H9 (cell line): ENCODE data around the gene TRIM37. TPM values are rescaled to one million over a fixed set of nuclear protein-coding genes. Genes with fewer than 3 reads are reported as not detected.
"Not testable (repeated sequence)": the region's sequence is repeated elsewhere in the genome, so short reads cannot be mapped to it uniquely, and the experiment has no call there.

ENCODE experiments used
- DNase-seq: peaks from one replicate; pipeline ENCODE4 v3.0.0-alpha.2; 2017
- H2AFZ ChIP-seq: one replicate; pipeline ENCODE4 v1.6.1; 2013; ENCODE audit warnings: mild to moderate bottlenecking, low read length, control low read depth, moderate library complexity
- H2AK5ac ChIP-seq: 2 replicates; pipeline ENCODE4 v1.6.1; 2013; ENCODE audit warnings: low read length, control low read depth, mixed read lengths; ENCODE audit not compliant: insufficient read length
- H2BK120ac ChIP-seq: one replicate; pipeline ENCODE4 v1.6.1; 2013; ENCODE audit warnings: low read depth, mild to moderate bottlenecking, low read length, control low read depth, inconsistent platforms; ENCODE audit not compliant: poor library complexity, severe bottlenecking
- H2BK12ac ChIP-seq: 2 replicates; pipeline ENCODE4 v1.6.1; 2013; ENCODE audit warnings: low read length, control low read depth, mixed read lengths, low read depth; ENCODE audit not compliant: insufficient read length
- H2BK15ac ChIP-seq: 2 replicates; pipeline ENCODE4 v1.6.1; 2013; ENCODE audit warnings: low read depth, low read length, control low read depth
- H2BK20ac ChIP-seq: one replicate; pipeline ENCODE4 v1.6.1; 2013; ENCODE audit warnings: low read depth, mild to moderate bottlenecking, low read length, control low read depth, inconsistent platforms; ENCODE audit not compliant: poor library complexity, severe bottlenecking
- H2BK5ac ChIP-seq: 2 replicates; pipeline ENCODE4 v1.6.1; 2013; ENCODE audit warnings: low read length, control low read depth, mixed read lengths; ENCODE audit not compliant: insufficient read length
- H3K14ac ChIP-seq: 2 replicates; pipeline ENCODE4 v1.6.1; 2013; ENCODE audit warnings: low read length, control low read depth; ENCODE audit not compliant: insufficient read depth
- H3K18ac ChIP-seq: 2 replicates; pipeline ENCODE4 v1.6.1; 2013; ENCODE audit warnings: low read depth, mild to moderate bottlenecking, mixed read lengths, low read length, control low read depth; ENCODE audit not compliant: insufficient read length
- H3K23ac ChIP-seq: 2 replicates; pipeline ENCODE4 v1.6.1; 2013; ENCODE audit warnings: low read length, control low read depth, mixed read lengths, low read depth; ENCODE audit not compliant: insufficient read length
- H3K23me2 ChIP-seq: 2 replicates; pipeline ENCODE4 v1.6.1; 2013; ENCODE audit warnings: low read depth, mild to moderate bottlenecking, mixed read lengths, low read length, control low read depth; ENCODE audit not compliant: insufficient read length, poor library complexity, severe bottlenecking
- H3K27ac ChIP-seq: 2 replicates; pipeline ENCODE4 v1.5.1; 2013; ENCODE audit warnings: low read length, control low read depth, mixed read lengths, low read depth; ENCODE audit not compliant: insufficient read length
- H3K27me3 ChIP-seq: 2 replicates; pipeline ENCODE4 v1.6.1; 2013; ENCODE audit warnings: low read length, control low read depth, inconsistent platforms; ENCODE audit not compliant: insufficient read depth
- H3K4ac ChIP-seq: 2 replicates; pipeline ENCODE4 v1.6.1; 2013; ENCODE audit warnings: low read depth, mild to moderate bottlenecking, control low read depth, inconsistent platforms, low read length, moderate library complexity
- H3K4me1 ChIP-seq: 2 replicates; pipeline ENCODE4 v1.6.1; 2013; ENCODE audit warnings: low read length, control low read depth, inconsistent platforms; ENCODE audit not compliant: insufficient read depth
- H3K4me2 ChIP-seq: 2 replicates; pipeline ENCODE4 v1.6.1; 2013; ENCODE audit warnings: low read length, control low read depth, mixed read lengths; ENCODE audit not compliant: insufficient read length, insufficient read depth
- H3K56ac ChIP-seq: 2 replicates; pipeline ENCODE4 v1.6.1; 2013; ENCODE audit warnings: low read depth, mild to moderate bottlenecking, mixed read lengths, low read length, control low read depth; ENCODE audit not compliant: insufficient read length
- H3K79me1 ChIP-seq: 2 replicates; pipeline ENCODE4 v1.6.1; 2013; ENCODE audit warnings: low read depth, mild to moderate bottlenecking, moderate library complexity, low read length, control low read depth, inconsistent platforms; ENCODE audit not compliant: insufficient read depth, poor library complexity, severe bottlenecking
- H3K79me2 ChIP-seq: 2 replicates; pipeline ENCODE4 v1.6.1; 2013; ENCODE audit warnings: low read length, control low read depth, inconsistent platforms; ENCODE audit not compliant: insufficient read depth
- H3K9ac ChIP-seq: 2 replicates; pipeline ENCODE4 v1.6.1; 2013; ENCODE audit warnings: low read length, control low read depth, mixed read lengths; ENCODE audit not compliant: insufficient read length; ENCODE audit errors: extremely low read depth
- H3K9me3 ChIP-seq: one replicate; pipeline ENCODE4 v1.6.1; 2013; ENCODE audit warnings: low read depth, low read length, inconsistent platforms; ENCODE audit not compliant: control insufficient read depth
- H3T11ph ChIP-seq: one replicate; pipeline ENCODE4 v1.6.1; 2013; ENCODE audit warnings: mild to moderate bottlenecking, low read length, control low read depth, inconsistent platforms
- H4K20me1 ChIP-seq: one replicate; pipeline ENCODE4 v1.6.1; 2013; ENCODE audit not compliant: control insufficient read depth, insufficient read length, insufficient read depth
- H4K5ac ChIP-seq: 2 replicates; pipeline ENCODE4 v1.6.1; 2013; ENCODE audit warnings: low read depth, mild to moderate bottlenecking, mixed read lengths, low read length, control low read depth; ENCODE audit not compliant: insufficient read length
- H4K8ac ChIP-seq: replicated peaks from 2 replicates; pipeline ENCODE4 v1.6.1; 2013; ENCODE audit warnings: low read length, control low read depth, mixed read lengths, low read depth; ENCODE audit not compliant: insufficient read length
- H4K91ac ChIP-seq: 2 replicates; pipeline ENCODE4 v1.6.1; 2013; ENCODE audit warnings: low read depth, mild to moderate bottlenecking, moderate library complexity, mixed read lengths, low read length, control low read depth; ENCODE audit not compliant: insufficient read length
- H3K27ac Mint-ChIP-seq, 3 experiments: 2 replicates in 2 of 3; 3 replicates in 1 of 3; pipeline ENCODE4 v1.8.0; 2020 to 2021; ENCODE audit warnings: mixed read lengths in 3 of 3, mild to moderate bottlenecking in 1 of 3, moderate library complexity in 1 of 3
- H3K27me3 Mint-ChIP-seq: 2 replicates; pipeline ENCODE4 v1.8.0; 2021; ENCODE audit warnings: low read depth, mild to moderate bottlenecking, moderate library complexity, mixed read lengths
- H3K36me3 Mint-ChIP-seq, 3 experiments: 2 replicates in 2 of 3; 3 replicates in 1 of 3; pipeline ENCODE4 v1.8.0; 2020 to 2021; ENCODE audit warnings: low read depth in 3 of 3, mixed read lengths in 3 of 3; ENCODE audit not compliant: insufficient read depth in 1 of 3
- H3K4me1 Mint-ChIP-seq, 2 experiments: 2 replicates each; pipeline ENCODE4 v1.8.0; 2020; ENCODE audit warnings: mixed read lengths in 2 of 2
- H3K4me3 Mint-ChIP-seq, 2 experiments: 2 replicates in 1 of 2; 3 replicates in 1 of 2; pipeline ENCODE4 v1.8.0; 2020 to 2021; ENCODE audit warnings: mild to moderate bottlenecking in 2 of 2, mixed read lengths in 2 of 2, moderate library complexity in 1 of 2
- H3K9me3 Mint-ChIP-seq, 2 experiments: 2 replicates in 1 of 2; 3 replicates in 1 of 2; pipeline ENCODE4 v1.8.0; 2020; ENCODE audit warnings: mild to moderate bottlenecking in 2 of 2, mixed read lengths in 2 of 2, moderate library complexity in 1 of 2
- WGBS: extraction: QIAGEN DNeasy Blood & Tissue Kit; methylation state at CpG from one replicate; pipeline ENCODE4 v1.1.7; 2013; ENCODE audit warnings: missing lambda C conversion rate, low lambda C conversion rate, mixed read lengths; ENCODE audit not compliant: insufficient read length; ENCODE audit errors: extremely low coverage; 5-methylcytosine and 5-hydroxymethylcytosine counted together
- total RNA-seq: library from RNA; stranded (reverse); gene quantifications from 2 replicates; pipeline ENCODE4 v1.2.1, GENCODE V29; 2021
- TF ChIP-seq, protein P1 (sequence below): fragments of 200-600 bp; sonication (generic); conservative IDR thresholded peaks from 3 replicates; pipeline ENCODE4 v1.8.0; 2021; ENCODE audit warnings: antibody characterized with exemption, mild to moderate bottlenecking

Gene TRIM37
- total RNA-seq, 1 experiment from 2014 or later, result 52.1 TPM

DNA sequence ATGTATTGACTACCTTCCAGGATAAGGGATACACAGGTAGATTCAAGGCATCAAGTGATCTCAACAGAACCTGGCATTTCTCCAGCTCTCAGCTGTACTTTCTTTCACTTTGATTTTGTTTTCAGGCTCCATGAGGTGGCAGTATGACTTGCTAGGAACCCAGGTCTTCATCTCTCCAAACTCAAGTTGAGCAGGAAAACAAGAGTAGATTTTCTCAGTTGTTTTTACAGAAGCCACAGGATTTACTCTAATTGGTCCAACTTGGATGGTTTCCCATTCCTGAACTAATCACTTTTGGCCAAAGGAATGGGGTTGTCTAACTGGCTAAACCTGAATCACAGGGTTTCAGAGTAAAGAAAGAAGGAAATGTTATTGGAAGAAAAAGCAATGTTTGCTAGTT, 146.6 kb downstream of the TRIM37 start:
- Histone ChIP-seq H3T11ph (no peak overlapping the region), H4K20me1 (no peaks in the 10 kb centered on the region), H2AK5ac (no peak overlapping the region), H4K5ac (no peak overlapping the region), H3K4me2 (no peak overlapping the region), H2BK120ac (no peak overlapping the region), H3K27ac (no peak overlapping the region), H2BK20ac (no peak overlapping the region), H3K4me1 (no peaks in the 10 kb centered on the region; the same call in 1 of the 2 replicates), H2BK15ac (no peak overlapping the region), H3K27me3 (no peaks in the 10 kb centered on the region), H3K23ac (no peak overlapping the region), H4K91ac (no peak overlapping the region), H2BK12ac (no peak overlapping the region), H3K14ac (no peak overlapping the region), H3K4ac (no peak overlapping the region), H3K56ac (no peak overlapping the region), H3K18ac (no peak overlapping the region), H2AFZ (no peak overlapping the region), H3K9me3 (no peaks in the 10 kb centered on the region), H3K9ac (no peak overlapping the region), H3K23me2 (no peaks in the 10 kb centered on the region), H3K79me1 (no peaks in the 10 kb centered on the region), H3K79me2 (no peaks in the 10 kb centered on the region), H2BK5ac (no peak overlapping the region), H4K8ac (no peak overlapping the region)
- Mint-ChIP-seq H3K9me3 (no peaks in the 10 kb centered on the region), H3K27me3 (0 out of 2 replicates have a peak, but pooled peaks cover 1% of the 10 kb centered on the region), H3K4me1 (peaks cover 5 to 7% of the 10 kb centered on the region in 2 experiments), H3K36me3 (no peaks in the 10 kb centered on the region), H3K27ac (peak overlapping the region in 2 of 3 experiments; percentile 68 to 82; a peak in 3 of 7 replicates), H3K4me3 (no peak overlapping the region)
- TF ChIP-seq, protein P1, sequence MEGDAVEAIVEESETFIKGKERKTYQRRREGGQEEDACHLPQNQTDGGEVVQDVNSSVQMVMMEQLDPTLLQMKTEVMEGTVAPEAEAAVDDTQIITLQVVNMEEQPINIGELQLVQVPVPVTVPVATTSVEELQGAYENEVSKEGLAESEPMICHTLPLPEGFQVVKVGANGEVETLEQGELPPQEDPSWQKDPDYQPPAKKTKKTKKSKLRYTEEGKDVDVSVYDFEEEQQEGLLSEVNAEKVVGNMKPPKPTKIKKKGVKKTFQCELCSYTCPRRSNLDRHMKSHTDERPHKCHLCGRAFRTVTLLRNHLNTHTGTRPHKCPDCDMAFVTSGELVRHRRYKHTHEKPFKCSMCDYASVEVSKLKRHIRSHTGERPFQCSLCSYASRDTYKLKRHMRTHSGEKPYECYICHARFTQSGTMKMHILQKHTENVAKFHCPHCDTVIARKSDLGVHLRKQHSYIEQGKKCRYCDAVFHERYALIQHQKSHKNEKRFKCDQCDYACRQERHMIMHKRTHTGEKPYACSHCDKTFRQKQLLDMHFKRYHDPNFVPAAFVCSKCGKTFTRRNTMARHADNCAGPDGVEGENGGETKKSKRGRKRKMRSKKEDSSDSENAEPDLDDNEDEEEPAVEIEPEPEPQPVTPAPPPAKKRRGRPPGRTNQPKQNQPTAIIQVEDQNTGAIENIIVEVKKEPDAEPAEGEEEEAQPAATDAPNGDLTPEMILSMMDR, result peak; percentile 45; the same call in 2 of the 3 replicates
- no peak for DNase-seq

DNA sequence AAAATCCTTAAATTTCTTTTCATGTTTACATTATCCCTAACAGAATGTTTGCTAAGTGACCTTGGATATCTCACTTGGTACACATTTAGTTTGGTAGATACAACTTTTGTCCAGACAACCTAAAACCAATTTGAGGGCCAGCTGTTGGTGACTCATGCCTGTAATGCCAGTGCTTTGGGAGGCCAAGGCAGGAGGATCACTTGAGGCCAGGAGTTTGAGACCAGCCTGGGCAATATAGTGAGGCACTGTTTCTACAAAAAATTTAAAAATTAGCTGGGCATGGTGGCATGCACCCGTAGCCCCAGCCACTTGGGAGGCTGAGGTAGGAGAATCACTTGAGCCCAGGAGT, 149.0 kb downstream of the TRIM37 start:
- H3K56ac ChIP-seq, H3K27ac Mint-ChIP-seq, H3K27me3 ChIP-seq, H4K20me1 ChIP-seq, H2BK12ac ChIP-seq, H3K4me2 ChIP-seq, H3K14ac ChIP-seq, H3K23ac ChIP-seq, H3K9ac ChIP-seq, H3T11ph ChIP-seq, H3K4me1 ChIP-seq, H2AK5ac ChIP-seq, H4K91ac ChIP-seq, H3K4me1 Mint-ChIP-seq, H3K4me3 Mint-ChIP-seq, H2AFZ ChIP-seq, H3K4ac ChIP-seq, H3K9me3 Mint-ChIP-seq, H3K79me2 ChIP-seq, H3K27ac ChIP-seq, H3K23me2 ChIP-seq, H3K18ac ChIP-seq, H4K8ac ChIP-seq, H2BK20ac ChIP-seq, DNase-seq, H2BK5ac ChIP-seq, H2BK120ac ChIP-seq, H3K79me1 ChIP-seq, H3K9me3 ChIP-seq, H3K27me3 Mint-ChIP-seq, H2BK15ac ChIP-seq, H4K5ac ChIP-seq, H3K36me3 Mint-ChIP-seq: not testable (repeated sequence)
- no CpG with 5 or more reads among the region's 1 CpG for WGBS
